AG09319 (cell line): Measurements from ENCODE around the gene CACNA1E.
"Not testable (repeated sequence)": the region's sequence is repeated elsewhere in the genome, so short reads cannot be mapped to it uniquely, and the experiment has no call there.

ENCODE experiments used
- DNase-seq: peaks from one replicate; pipeline ENCODE4 v3.0.0-alpha.2; 2010; ENCODE audit warnings: low read depth; ENCODE audit errors: extremely low read depth
- TF ChIP-seq, protein P1 (sequence below): IDR thresholded peaks from 2 replicates; pipeline ENCODE4 v1.5.1; 2011; ENCODE audit warnings: low read depth, mild to moderate bottlenecking, inconsistent platforms, low read length, moderate library complexity

CACNA1E gene

DNA sequence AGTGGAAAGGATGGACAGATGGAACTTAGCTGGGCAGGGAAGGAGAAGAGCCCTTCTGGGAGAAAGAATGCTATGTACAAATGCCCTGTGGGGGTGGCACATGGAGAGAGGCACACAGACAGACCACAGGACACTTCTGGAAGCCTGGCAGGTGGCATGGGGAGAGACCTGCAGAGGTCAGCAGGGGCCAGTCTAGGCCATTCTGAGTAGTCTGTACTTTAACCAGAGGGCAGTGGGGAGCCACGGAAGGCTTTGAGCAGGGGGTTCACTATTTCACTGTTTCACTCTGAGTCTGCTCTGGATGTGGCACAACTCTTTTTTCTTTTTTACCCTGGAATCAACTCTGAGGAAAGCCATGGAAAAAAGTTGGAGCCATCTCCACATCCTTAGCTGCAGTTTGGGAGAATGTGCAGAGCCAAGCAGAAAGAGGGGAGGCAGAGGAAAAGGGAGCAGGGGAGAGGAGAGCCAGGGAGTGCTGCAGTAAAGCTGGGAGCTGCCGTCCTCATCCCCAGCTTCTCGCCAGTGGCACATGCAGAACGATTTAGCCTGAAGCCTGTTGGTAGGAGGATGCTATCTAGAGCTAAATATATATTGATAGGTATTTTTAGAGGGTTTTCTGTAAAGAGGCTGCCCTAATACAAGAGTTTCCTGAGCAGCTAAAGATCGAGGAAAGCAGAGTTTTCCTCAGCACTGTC, 34.0 kb downstream of the CACNA1E start:
- TF ChIP-seq, protein P1, sequence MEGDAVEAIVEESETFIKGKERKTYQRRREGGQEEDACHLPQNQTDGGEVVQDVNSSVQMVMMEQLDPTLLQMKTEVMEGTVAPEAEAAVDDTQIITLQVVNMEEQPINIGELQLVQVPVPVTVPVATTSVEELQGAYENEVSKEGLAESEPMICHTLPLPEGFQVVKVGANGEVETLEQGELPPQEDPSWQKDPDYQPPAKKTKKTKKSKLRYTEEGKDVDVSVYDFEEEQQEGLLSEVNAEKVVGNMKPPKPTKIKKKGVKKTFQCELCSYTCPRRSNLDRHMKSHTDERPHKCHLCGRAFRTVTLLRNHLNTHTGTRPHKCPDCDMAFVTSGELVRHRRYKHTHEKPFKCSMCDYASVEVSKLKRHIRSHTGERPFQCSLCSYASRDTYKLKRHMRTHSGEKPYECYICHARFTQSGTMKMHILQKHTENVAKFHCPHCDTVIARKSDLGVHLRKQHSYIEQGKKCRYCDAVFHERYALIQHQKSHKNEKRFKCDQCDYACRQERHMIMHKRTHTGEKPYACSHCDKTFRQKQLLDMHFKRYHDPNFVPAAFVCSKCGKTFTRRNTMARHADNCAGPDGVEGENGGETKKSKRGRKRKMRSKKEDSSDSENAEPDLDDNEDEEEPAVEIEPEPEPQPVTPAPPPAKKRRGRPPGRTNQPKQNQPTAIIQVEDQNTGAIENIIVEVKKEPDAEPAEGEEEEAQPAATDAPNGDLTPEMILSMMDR = no peak
- DNase-seq = no peak

DNA sequence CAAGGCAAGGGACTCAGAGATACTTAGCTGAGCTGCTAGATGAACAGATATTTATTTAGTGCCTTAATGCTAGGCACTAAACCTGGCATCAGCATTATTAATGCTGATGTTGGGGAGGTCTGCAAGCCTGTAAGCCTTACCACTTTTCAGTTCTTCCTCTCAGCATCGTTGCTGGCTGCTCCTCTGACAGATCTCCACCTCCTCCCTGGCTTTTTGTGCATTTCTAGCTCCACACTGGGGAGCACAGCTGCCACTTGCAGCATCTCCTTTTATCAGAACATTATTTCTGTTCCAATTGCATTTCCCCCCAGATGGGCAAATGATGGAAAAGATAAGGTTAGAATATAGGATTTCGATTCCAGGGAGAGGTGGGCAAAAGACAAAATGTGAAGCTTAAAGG, 34.8 kb downstream of the CACNA1E start:
- no peak for DNase-seq
- TF ChIP-seq, protein P1 = no peak

DNA sequence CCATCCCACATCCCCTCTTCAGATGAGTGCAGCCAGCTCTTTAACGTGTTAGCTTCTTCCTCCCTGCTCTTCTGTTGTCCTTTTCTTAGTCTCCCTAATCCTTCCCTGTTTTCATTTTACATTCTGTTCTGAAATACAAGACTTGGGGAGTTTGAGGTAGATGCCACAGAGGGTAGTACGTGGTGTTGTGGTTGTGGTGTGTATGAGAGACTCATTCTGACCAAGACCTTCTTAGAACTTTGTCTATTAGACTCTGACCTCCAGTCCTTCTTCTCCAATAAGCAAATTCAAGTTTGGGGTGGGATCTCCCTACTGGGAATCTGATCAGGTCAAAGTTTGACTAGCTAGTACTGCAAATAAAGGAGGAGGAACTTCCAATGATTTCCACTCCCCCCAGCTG, 39.5 kb downstream of the CACNA1E start:
- DNase-seq = no peak

DNA sequence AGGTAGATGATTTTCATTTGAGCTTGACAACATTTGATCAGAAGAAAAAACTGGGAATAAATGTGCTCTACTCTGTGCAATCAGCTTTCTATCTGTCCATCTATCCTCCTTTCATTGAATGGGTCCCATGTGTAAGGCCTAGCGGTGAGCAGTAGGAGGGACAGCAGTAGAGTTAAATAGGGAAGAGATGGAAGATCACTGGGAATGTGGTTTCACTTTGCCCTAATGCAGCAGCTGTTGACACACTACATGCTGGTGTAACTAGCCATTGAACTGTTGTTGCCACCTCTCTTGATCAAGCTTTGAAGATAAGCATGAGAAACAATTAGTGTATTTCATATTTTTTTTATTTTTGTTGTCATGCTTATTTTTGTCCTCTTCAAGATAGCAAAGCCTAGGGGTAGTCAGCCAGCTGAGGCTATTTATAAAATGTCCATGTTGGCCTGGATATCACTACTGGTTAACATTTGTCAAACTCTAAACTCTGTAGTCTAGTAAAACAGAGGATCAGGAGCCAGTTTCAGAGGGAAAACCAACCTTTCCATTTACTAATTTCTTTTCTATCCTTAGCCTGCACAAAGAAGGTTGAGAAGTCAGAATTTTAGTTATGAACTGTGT, 41.9 kb downstream of the CACNA1E start:
- no peak for DNase-seq
- TF ChIP-seq, protein P1 = no peak

More for the DNA sequence above, 39.5 kb downstream of the CACNA1E start:
- TF ChIP-seq, protein P1 = no peak

DNA sequence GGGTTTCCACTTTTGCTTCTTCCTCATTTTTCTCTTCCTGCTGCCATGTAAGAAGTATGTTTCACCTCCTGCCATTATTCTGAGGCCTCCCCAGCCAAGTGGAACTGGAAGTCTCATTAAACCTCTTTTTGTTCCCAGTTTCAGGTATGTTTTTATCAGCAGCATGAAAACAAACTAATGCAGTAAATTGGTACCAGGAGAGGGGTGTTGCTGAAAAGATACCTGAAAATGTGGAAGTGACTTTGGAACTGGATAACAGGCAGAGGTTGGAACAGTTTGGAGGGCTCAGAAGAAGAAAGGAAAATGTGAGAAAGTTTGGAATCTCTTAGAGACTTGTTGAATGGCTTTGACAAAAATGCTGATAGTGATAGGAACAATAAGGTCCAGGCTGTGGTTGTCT, 44.9 kb downstream of the CACNA1E start:
- not testable (repeated sequence) for DNase-seq

DNA sequence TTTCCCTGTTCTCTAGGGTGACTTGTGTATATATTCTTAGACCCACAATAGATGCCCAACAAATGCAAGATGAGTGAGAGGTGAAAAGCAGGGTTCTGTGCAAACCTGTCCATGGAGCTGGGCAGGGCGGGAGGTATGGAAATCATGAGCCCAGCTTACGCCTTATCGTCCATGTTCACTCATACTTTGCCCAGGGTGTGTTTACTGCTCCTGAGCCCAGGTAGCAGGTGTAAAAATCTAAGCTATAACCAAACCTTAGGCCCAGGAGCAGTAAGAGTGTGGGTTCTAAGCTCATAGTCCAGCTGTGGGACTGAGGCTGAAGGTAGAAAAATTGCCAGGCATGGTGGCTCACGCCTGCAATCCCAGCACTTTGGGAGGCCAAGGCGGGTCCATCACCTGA, 48.1 kb downstream of the CACNA1E start:
- TF ChIP-seq, protein P1 = no peak
- DNase-seq = no peak

DNA sequence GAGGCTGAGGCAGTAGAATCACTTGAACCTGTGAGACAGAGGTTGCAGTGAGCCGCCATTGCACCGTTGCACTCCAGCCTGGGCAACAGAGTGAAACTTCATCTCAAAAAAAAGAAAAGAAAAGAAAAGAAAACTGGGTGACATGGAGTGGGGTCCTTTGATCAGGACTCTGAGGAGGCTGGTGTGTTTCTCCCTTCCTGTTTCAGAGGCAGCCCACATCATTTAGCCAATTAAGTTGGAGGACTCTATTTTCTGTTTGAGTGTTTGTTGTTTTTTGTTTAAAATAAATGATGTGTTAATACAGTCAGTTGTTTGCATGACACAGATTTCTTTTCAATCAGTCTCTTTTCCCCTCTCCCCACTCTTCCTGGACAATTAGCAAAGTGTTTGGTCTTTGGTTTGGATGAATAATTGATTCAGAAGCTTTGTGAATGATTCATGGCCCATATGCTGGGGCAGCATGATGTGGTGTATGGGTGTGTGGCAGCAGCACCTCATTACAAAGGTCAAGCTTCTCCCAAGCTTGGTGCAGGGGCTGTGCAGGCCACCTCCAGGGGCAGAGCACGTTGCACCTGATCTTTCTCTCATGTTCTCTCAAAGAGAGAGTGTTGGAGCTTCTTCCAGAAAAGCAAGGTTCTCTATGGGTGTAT, 48.8 kb downstream of the CACNA1E start:
- TF ChIP-seq, protein P1 = no peak
- no peak for DNase-seq
